ENCODE data around the gene FOXP2. TPM values are rescaled to one million over a fixed set of nuclear protein-coding genes. Genes with fewer than 3 reads are reported as not detected.

The FOXP2 gene
- total RNA-seq, 4 donors from 2014 or later, result 11.8 to 25.8 (median 17.2) TPM

DNA sequence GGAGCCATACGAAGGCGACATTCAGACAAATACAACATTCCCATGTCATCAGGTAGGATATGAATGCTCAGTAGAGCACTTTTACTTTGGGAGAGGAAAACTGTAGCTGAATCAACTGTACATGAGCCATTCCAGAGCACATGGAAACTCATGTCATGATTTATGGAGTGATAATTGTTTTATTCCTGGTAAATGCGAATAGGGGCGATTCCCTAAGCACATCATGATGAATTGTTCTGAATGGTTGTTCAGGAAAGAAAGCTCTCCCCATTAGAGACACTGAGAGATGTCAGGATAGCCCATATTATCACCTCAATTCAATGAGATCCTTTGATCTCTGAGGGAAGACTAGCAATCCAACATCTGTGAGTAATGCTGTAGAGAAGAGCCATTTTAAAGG is 243.6 kb downstream of the FOXP2 start:
- no peaks in the 10 kb centered on the region for H3K36me3 ChIP-seq
- TF ChIP-seq, protein P1, sequence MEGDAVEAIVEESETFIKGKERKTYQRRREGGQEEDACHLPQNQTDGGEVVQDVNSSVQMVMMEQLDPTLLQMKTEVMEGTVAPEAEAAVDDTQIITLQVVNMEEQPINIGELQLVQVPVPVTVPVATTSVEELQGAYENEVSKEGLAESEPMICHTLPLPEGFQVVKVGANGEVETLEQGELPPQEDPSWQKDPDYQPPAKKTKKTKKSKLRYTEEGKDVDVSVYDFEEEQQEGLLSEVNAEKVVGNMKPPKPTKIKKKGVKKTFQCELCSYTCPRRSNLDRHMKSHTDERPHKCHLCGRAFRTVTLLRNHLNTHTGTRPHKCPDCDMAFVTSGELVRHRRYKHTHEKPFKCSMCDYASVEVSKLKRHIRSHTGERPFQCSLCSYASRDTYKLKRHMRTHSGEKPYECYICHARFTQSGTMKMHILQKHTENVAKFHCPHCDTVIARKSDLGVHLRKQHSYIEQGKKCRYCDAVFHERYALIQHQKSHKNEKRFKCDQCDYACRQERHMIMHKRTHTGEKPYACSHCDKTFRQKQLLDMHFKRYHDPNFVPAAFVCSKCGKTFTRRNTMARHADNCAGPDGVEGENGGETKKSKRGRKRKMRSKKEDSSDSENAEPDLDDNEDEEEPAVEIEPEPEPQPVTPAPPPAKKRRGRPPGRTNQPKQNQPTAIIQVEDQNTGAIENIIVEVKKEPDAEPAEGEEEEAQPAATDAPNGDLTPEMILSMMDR (IDR thresholded peaks at IDR 0.05), result no peak
- DNase-seq (ENCODE audit: low spot score in 2 of 2), result no peak
- H3K27me3 ChIP-seq, result no peaks in the 10 kb centered on the region
- no peak overlapping the region for H3K4me3 ChIP-seq
- no peaks in the 10 kb centered on the region for H3K9me3 ChIP-seq
- H3K27ac ChIP-seq, result no peak overlapping the region
- H3K4me1 ChIP-seq, result peaks cover 0 to 3% (median 0%) of the 10 kb centered on the region in 4 donors
- 90 to 96% methylated on average over 4 of the region's 4 CpGs for WGBS, 2 donors

DNA sequence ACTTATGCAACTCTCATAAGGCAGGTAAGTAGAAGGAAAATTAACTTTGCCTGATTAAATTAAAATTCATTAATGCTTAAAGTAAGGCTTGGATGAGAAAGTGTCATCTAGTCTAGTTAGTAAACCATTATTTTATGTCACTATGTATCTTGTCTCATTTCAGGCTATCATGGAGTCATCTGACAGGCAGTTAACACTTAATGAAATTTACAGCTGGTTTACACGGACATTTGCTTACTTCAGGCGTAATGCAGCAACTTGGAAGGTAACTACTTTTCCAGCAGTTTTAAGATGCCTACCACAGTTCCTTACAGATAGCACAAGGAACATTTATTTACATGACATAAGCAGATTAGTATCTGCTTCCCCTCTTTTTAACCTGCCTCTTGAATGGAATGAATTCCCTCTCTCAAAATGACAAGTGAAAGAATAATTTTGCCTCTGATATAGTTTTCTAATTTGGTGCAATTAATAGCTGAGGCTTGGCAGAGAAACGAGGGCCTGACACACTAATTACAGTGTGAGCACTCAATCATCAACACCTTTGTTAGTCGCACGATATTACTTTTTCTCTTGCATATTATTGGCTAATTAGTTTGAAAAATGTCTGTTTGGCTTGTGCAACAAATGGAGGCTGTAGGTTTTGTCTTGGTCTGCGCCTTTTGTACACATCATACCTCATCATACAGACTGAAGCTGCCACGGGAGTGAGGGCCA is 245.0 kb downstream of the FOXP2 start:
- 78 to 79% methylated on average over 7 of the region's 7 CpGs for WGBS, 2 donors
- DNase-seq (ENCODE audit: low spot score in 2 of 2), result no peak
- H3K9me3 ChIP-seq, result no peaks in the 10 kb centered on the region
- H3K36me3 ChIP-seq, result no peaks in the 10 kb centered on the region
- H3K27ac ChIP-seq, result no peak overlapping the region
- H3K27me3 ChIP-seq, result no peaks in the 10 kb centered on the region
- H3K4me1 ChIP-seq, result peaks cover 0 to 3% (median 0%) of the 10 kb centered on the region in 4 donors
- no peak for TF ChIP-seq POLR2A (IDR thresholded peaks at IDR 0.05)
- TF ChIP-seq, protein P1 (IDR thresholded peaks at IDR 0.05), result no peak
- TF ChIP-seq EP300 (IDR thresholded peaks at IDR 0.05), result no peak
- no peak overlapping the region for H3K4me3 ChIP-seq

DNA sequence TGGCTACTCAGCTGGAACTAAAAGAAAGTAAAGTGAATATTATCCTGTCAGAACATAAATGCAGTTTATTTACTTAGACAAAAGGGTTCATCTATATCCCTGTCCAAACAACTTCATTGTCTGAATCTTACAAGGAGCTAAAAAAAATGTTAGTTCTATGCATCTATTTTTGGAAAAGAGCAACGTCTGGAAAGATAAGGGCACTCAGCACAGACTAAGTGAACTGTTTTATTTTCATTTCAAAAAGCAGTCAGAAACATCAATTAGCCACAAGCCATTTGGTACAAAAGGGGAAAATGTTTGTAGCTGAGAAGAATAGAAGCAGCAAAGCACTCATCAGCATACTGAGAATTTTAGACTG is 245.5 kb downstream of the FOXP2 start:
- H3K36me3 ChIP-seq, result no peaks in the 10 kb centered on the region
- no peak overlapping the region for H3K4me3 ChIP-seq
- H3K9me3 ChIP-seq, result no peaks in the 10 kb centered on the region
- no peaks in the 10 kb centered on the region for H3K27me3 ChIP-seq
- H3K4me1 ChIP-seq, result peaks cover 0 to 3% (median 0%) of the 10 kb centered on the region in 4 donors
- no peak for DNase-seq (ENCODE audit: low spot score in 2 of 2)
- H3K27ac ChIP-seq, result no peak overlapping the region
- TF ChIP-seq POLR2A (IDR thresholded peaks at IDR 0.05) (no peak), EP300 (IDR thresholded peaks at IDR 0.05) (no peak)
- TF ChIP-seq, protein P1 (IDR thresholded peaks at IDR 0.05), result no peak
- 0 to 2% methylated on average over 1 of the region's 1 CpG for WGBS, 2 donors

DNA sequence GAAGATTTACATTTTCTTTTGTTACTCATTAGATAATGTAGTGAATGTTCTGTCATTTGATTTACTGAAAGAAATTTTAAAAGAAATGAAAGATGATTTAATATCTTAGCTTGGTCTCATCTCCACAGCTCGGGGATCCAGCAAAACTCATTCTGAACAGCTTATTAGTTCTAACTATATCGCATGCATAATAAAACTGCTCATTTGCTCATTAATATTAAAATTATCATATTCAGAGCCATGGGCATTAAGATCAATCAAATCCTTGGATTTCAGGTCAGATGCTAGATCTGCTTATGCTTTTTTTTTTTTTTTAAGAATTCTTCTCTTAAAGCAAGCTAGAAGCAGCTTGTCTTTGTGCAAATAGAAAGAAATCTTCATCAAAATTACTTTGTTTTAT is 246.1 kb downstream of the FOXP2 start:
- peaks cover 0 to 3% (median 0%) of the 10 kb centered on the region in 4 donors for H3K4me1 ChIP-seq
- no peak for DNase-seq (ENCODE audit: low spot score in 2 of 2)
- H3K27me3 ChIP-seq, result no peaks in the 10 kb centered on the region
- WGBS, 2 donors, result 94 to 95% methylated on average over 2 of the region's 2 CpGs
- no peak overlapping the region for H3K27ac ChIP-seq
- no peak overlapping the region for H3K4me3 ChIP-seq
- TF ChIP-seq, protein P1 (IDR thresholded peaks at IDR 0.05), result no peak
- TF ChIP-seq EP300 (IDR thresholded peaks at IDR 0.05) (no peak), POLR2A (IDR thresholded peaks at IDR 0.05) (no peak)
- H3K36me3 ChIP-seq, result no peaks in the 10 kb centered on the region
- no peaks in the 10 kb centered on the region for H3K9me3 ChIP-seq

DNA sequence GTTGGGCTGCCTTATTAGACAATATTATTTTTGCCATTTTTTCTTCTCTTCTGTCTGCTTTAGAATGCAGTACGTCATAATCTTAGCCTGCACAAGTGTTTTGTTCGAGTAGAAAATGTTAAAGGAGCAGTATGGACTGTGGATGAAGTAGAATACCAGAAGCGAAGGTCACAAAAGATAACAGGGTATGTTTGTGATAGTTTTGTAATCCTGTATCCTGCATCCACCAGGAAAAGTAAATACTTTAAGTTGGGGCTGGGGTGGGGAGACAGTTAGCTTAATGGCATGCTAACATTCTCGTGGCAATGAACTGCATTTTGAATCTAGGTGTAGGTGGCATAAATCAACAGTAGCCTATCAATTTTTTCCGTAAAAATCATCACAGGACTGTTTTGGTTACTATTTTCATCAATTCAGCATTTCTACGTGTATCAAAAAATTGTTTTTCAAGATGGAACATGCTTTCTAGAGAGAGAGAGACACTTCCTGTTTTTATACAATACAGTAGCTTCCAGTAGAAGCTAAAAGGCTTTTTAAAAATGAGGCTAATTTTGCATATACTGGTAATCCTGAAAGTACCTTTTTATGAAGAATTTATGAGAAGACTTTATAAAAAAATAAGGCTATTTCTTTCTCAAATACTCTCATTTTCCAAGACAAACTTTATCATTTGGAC is 247.5 kb downstream of the FOXP2 start:
- H3K4me3 ChIP-seq, result no peak overlapping the region
- no peaks in the 10 kb centered on the region for H3K27me3 ChIP-seq
- no peak overlapping the region for H3K27ac ChIP-seq
- DNase-seq (ENCODE audit: low spot score in 2 of 2), result no peak
- no peaks in the 10 kb centered on the region for H3K36me3 ChIP-seq
- H3K9me3 ChIP-seq, result no peaks in the 10 kb centered on the region
- 78 to 79% methylated on average over 6 of the region's 6 CpGs for WGBS, 2 donors
- no peaks in the 10 kb centered on the region for H3K4me1 ChIP-seq
- no peak for TF ChIP-seq EP300 (IDR thresholded peaks at IDR 0.05)
- no peak for TF ChIP-seq POLR2A (IDR thresholded peaks at IDR 0.05)
- TF ChIP-seq, protein P1 (IDR thresholded peaks at IDR 0.05), result no peak
